Breast epithelium (tissue), 3 donors: ENCODE data around the gene C6orf141.

Experiments
- POLR2AphosphoS5 ChIP-seq, 3 donors: sonication (generic); formaldehyde crosslinking; IDR thresholded peaks; one replicate each; pipeline ENCODE4 v1.6.1; 2017; ENCODE audit warnings: antibody characterized with exemption in 3 of 3
- TF ChIP-seq, protein P1 (sequence below), 3 donors: fragments of 450-650 bp; IDR thresholded peaks; one replicate each; pipeline ENCODE4 v1.5.1; 2016 to 2017; ENCODE audit warnings: antibody characterized with exemption in 3 of 3, mild to moderate bottlenecking in 3 of 3, moderate library complexity in 3 of 3

DNA sequence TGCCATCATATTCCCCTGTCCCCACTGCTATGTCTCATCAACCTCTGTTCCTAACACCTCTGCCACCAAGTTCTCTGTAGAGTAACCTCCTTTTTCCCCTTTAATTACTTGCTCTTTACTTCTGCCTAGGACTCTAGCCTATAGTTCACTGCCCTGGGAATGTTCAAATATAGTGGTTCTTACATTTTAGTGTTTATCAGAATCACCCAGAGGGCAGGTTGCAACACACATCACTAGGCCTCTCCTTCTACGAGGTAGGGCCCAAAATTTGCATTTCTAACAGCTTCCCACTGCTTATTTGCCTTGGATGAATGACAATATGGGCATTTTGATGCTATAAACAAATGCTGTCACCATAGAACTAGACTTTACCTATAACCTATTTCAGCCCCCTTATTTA, 23.1 kb upstream of the C6orf141 start:
- TF ChIP-seq, protein P1, sequence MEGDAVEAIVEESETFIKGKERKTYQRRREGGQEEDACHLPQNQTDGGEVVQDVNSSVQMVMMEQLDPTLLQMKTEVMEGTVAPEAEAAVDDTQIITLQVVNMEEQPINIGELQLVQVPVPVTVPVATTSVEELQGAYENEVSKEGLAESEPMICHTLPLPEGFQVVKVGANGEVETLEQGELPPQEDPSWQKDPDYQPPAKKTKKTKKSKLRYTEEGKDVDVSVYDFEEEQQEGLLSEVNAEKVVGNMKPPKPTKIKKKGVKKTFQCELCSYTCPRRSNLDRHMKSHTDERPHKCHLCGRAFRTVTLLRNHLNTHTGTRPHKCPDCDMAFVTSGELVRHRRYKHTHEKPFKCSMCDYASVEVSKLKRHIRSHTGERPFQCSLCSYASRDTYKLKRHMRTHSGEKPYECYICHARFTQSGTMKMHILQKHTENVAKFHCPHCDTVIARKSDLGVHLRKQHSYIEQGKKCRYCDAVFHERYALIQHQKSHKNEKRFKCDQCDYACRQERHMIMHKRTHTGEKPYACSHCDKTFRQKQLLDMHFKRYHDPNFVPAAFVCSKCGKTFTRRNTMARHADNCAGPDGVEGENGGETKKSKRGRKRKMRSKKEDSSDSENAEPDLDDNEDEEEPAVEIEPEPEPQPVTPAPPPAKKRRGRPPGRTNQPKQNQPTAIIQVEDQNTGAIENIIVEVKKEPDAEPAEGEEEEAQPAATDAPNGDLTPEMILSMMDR (IDR thresholded peaks at IDR 0.05), result no peak
- TF ChIP-seq POLR2AphosphoS5 (IDR thresholded peaks at IDR 0.05), result no peak
